H1 (cell line): ENCODE measurements around the gene TMC6. TPM values are rescaled to one million over a fixed set of nuclear protein-coding genes. Genes with fewer than 3 reads are reported as not detected.

Source experiments
- KDM1A ChIP-seq: fragments of 200-600, 300-600 bp; sonication (generic); IDR thresholded peaks from 2 replicates; pipeline ENCODE4 v1.7.1; 2016; ENCODE audit warnings: mild to moderate bottlenecking, low read length, borderline replicate concordance
- RXRA ChIP-seq: IDR thresholded peaks from 2 replicates; pipeline ENCODE4 v1.6.1; 2011; ENCODE audit warnings: low read depth, mild to moderate bottlenecking, low read length, moderate library complexity; ENCODE audit not compliant: insufficient read depth
- SRF ChIP-seq: IDR thresholded peaks from 2 replicates; pipeline ENCODE4 v1.6.1; 2011; ENCODE audit warnings: mild to moderate bottlenecking, low read depth, low read length, moderate library complexity
- TCF12 ChIP-seq: IDR thresholded peaks from 2 replicates; pipeline ENCODE4 v1.6.1; 2011; ENCODE audit warnings: low read depth, mild to moderate bottlenecking, low read length
- polyA plus RNA-seq, 7 experiments: library from polyadenylated mRNA; depleted of rRNA in 3 of 7; stranded (reverse) in 5 of 7; unstranded in 2 of 7; fragments of >200 nt in 5 of 7; fragments of 200-250 nt in 2 of 7; gene quantifications; 1 replicate in 5 of 7; 2 replicates in 1 of 7; 4 replicates in 1 of 7; pipeline versions ENCODE4 v1.2.1 to v1.2.3, GENCODE V29; 2011 to 2013; ENCODE audit warnings: missing spikeins in 2 of 7, mixed read lengths in 2 of 7
- total RNA-seq: library from RNA; stranded (reverse); fragmentation: NEBNext Ultra II Directional; extraction: Animal tissue kit (Norgen Biotek cat#: 25700); gene quantifications from 2 replicates; pipeline ENCODE4 v1.2.1, GENCODE V29; 2021

The TMC6 gene
- total and polyA plus RNA-seq, 2 of the 8 experiments (the other 6 are each of a cell fraction or from before 2014, with no cell fraction given): 39.4 to 77.6 TPM

DNA sequence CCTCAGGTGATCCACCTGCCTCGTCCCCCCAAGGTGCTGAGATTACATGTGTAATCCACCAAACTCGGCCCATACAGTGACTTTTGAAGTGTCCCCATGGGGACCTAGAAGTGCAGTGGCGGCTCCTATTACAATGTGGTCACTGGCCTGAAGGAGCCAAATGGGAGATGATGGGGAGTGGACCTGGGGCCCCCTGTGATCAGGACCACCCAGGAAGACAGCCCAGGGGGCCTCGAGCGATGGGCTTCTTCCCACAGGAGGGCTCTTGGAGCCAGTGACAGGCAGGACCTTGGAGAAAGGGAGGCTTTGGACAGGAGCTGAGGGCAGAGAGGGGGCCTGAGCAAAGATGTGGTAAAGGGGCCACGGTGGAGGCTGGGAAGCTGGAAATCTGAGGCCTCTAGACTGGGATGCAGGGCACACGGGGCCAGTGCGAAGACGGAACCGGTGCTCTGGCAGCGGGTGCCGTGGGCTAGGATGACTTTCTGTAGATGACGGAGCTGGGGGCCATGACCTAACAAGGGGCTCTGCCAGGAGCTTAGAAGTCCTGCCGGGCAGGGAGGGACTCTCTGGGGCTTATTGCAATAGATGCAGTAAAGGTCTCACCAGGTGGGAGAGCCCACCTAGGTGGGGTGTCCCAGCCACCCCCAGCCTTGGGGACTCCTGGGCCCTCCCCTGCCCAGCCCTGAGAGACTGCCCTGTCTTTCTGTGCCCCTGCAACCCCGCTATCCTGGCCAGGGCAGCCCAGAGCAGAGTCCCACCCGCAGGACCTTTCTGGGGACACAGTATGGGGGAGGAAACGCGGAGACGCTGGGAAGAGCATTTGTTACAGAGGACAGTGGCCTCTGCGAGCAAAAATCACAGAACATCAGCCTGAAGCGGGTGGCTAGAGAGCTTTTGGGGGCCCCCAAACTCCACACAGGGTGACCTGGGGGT, 14.9 kb upstream of the TMC6 start (continued):
- TF ChIP-seq SRF (no peak), KDM1A (no peak), RXRA (no peak), TCF12 (no peak)
